ENCODE measurements around the gene RPGRIP1L.
"Not testable (repeated sequence)": the region's sequence is repeated elsewhere in the genome, so short reads cannot be mapped to it uniquely, and the experiment has no call there.

Gene RPGRIP1L

GRCh38 chr16:53711390-53711789 is 7.7 kb upstream of the RPGRIP1L start:
- no peak for DNase-seq

DNA sequence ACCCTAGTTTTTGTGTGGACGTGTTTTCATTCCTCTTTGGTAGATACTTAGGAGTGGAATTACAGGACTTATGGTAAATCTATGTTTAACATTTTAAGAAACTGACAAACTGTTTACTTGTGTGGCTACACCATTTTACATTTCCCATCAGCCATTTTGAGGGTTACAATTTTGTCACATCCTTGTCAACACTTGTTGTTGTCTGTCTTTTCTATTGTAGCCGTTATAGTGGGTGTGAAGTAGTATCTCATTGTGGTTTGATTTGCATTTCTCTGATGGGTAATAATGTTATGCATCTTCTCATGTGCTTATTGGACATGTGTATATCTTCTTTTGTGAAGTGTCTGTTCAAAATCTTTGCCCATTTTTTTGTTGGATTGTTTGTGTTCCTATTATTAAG is 4.8 kb upstream of the RPGRIP1L start:
- no peak for DNase-seq

DNA sequence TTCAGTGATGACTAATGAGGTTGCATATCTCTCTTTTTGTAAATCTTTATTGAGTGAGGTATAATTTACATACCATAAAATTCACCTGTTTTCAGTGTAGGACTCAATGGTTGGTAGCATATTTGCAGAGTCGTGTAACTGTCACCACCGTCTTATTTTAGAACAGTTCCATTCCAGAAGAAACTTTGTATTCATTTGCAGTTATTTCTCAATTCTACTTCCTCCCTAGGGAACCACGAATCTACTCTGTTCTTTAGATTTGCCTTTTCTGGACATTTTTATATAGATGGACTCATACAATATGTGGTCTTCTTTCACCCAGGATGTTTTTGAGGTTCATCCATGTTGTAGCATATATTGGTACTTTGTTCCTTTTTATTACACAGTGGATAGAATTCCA is 4.0 kb upstream of the RPGRIP1L start:
- DNase-seq = no peak

GRCh38 chr16:53704445-53704813 is 770 bp upstream of the RPGRIP1L start:
- no peak for DNase-seq

- not testable (repeated sequence) for DNase-seq
Observed at GRCh38 chr16:53698271-53698670, 5.4 kb downstream of the RPGRIP1L start.

DNA sequence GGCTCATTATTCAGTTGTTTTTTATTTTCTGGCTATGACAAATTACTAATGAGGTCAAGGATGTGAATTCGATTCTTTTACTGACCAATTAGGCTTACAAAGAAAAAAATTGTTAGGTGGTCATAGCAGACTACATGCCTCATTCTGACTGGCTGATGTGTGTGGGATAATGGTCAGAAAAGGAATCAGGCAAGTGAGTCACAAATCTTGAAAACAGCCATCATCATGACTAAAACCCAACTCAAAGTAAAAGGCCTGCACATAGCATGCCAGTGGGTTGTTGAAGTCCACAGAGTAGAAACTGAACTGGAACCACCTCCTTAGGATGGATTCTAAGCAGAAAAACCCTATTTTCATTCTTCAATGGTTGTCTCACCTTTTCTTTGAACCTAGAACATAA is 8.6 kb downstream of the RPGRIP1L start:
- no peak for DNase-seq

- no peak for DNase-seq
Observed at GRCh38 chr16:53693320-53693719, 10.3 kb downstream of the RPGRIP1L start.

DNA sequence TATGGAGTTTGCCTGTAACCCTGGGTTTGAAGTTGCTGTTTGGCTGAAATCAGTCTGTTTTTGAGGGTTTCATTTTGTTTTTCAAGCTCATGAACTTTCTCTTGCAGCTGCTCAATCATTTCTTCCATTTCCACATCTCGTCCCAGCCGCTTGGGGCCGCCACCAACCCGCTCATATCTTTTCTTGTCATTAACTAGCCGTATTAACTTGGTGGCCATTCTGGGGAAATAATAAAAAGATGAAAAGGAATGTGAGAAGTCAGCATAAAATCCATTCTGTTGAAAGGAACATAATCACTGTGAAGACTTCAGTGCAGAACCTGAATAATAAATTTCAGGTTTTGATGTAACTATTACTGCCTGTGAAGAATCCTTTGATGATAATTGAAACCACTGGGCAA is 11.5 kb downstream of the RPGRIP1L start:
- no peak for DNase-seq

GRCh38 chr16:53690771-53691170 is 12.9 kb downstream of the RPGRIP1L start:
- DNase-seq = no peak

DNA sequence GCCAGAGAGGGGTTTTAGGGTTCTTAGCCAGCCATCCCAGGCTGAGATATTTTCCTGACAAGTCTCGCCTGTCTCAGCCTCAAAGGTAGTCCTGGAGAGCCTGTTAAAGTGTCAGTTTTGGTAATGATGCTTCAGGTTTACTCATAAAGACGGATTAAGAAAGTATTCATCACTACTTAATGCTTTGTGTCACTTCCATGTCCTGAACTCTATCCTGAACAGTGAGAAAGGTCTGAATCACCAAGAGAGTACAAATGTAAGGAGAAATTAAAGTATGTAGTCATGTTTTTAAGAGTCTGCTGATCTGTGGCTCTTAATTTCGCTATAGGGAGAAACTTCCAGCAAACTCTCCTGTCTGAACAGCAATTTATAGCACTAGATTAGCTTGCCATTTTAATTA is 14.0 kb downstream of the RPGRIP1L start:
- DNase-seq = no peak

DNA sequence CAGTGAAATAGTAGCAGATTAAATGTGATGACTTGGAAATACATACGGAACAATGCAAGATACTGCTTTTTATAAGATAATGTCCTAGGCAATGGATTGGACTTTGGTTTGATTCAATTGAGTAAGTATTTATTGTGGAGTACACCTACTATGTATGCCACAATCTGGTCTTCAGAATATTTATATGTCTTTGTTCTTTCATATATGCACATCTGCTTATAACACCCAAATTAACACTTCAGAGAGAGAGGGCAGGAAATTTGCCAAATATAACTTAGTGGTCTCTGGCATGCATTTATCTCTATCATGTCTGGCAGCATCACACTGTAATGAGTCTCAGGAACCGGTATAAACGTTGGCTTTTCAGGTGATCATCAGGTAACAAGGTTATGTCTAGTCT is 16.9 kb downstream of the RPGRIP1L start:
- DNase-seq = no peak

GRCh38 chr16:53685334-53685733 is 18.3 kb downstream of the RPGRIP1L start:
- DNase-seq = not testable (repeated sequence)

DNA sequence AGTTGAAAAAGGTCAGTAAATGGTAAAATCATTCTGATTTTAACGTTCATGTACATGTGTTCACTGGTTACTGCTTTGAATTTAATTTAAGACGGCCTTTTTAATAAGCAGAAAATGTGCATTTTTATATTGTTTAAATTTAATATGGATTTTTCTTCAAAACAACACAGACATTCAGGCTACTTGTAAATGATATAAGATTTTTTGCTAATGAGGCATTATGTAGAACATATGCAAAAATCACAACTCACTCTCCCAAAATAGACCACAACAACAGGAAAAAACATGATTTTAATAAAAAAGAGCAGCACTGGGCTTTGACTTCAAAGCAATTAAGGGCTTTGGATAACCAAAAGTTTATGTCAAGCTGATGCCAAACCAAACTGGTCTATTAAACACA is 22.3 kb downstream of the RPGRIP1L start:
- no peak for DNase-seq

DNA sequence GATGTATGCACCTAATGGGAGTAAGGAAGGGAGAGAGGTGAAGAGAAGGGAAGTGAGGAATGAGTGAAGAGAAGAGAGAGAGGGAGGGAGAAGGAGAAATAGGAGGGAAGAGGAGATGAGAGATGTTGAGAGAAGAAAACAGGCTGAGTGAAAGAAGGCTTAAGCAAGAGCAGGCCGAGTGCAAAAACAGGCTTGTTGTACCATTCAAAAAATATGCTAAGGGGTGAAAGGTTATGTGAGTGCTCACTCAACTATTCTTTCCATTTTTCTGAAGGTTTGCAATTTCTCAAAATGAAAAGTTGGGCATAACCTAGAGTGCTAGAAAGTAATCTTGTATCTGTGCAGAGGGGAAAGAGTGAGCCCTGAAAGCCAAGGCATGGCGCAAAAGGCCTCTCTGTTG is 22.9 kb downstream of the RPGRIP1L start:
- no peak for DNase-seq

GRCh38 chr16:53678756-53679343 is 24.8 kb downstream of the RPGRIP1L start:
- no peak for DNase-seq

DNA sequence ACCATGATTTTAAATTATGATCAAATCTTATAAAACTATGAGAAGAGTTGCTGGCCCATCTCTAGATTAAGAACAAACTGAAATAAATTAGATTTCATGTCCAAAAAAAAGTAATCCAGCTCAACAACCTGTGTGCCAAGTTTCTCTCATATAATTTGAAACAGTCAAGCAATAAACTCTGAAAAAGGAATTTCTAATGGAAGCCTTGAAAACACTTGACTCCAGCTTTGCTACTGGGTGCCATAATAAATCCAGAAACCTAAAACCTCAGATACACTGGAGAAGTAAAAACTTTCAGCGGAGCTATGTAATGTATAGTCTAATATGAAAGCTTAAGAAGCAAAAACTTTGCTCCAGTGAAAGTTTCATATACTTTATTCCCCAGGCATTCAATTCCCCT is 25.5 kb downstream of the RPGRIP1L start:
- no peak for DNase-seq

DNA sequence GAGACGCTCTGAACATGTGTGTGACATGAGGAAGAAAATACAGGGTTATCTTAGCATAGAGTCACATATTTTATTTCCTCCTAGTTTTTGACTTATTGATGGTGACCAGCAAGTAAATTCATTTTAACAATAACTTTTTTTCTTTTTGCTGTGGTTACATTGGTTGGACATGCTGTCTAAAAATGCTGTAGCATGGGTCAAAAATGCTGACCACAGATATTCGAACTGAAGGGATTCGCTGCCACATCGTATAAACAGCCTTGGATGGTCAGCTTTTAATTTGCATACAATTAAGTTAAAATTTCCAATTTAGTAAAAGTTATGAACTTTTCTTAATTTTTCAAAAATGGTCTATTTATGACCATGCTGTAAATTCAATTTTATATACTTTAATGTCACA is 30.5 kb downstream of the RPGRIP1L start:
- no peak for DNase-seq

DNA sequence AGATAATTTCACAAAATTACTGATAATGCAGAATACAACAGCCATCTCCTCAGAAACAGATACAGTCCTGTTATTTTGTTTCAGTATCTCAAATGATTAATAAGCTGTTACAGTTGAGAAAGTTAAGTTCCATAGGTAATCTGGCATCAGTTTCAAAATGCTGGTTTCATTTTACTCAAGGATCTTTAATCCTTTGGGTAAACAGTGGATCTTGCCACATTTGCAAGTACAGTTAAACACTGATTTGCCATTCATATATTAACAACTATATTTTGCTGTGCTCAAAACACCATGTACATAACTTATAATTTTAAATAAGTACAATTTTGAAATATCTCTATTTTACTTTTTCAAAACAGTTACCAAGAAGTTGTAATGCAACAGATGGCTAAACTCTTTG is 31.2 kb downstream of the RPGRIP1L start:
- DNase-seq = no peak

GRCh38 chr16:53668869-53669268 is 34.8 kb downstream of the RPGRIP1L start:
- no peak for DNase-seq

- DNase-seq = no peak
Observed at GRCh38 chr16:53666786-53667415, 36.8 kb downstream of the RPGRIP1L start.

DNA sequence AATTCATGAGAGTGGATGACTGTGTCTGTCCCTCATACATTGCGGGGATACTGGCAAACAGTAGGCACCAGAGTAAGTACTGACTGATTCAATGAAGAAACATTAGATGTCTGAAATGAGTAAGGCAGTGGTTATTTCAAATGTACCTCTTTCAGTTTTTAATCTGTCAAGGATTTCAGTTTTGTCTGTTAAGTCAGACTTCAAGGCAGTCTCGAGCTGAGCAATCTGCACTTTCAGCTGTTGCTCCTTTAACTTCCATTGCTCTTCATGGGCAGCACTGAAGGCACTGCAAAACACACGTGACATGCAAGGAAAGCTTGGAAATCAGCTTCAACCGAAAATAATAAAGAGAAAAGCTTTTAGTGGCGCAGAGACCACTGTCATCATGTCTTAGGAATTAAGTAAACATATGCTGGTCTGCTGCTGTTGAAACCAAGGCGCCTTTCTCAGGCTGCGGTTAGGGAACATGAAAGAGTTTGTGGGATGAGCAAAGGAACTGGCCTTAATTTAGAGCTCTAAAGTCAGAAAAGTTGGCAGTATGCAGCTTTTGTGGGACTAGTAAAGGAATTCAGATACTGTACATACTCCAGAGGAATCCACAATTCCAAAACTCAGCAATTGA is 38.8 kb downstream of the RPGRIP1L start:
- no peak for DNase-seq

- DNase-seq = no peak
Observed at GRCh38 chr16:53662072-53662471, 41.6 kb downstream of the RPGRIP1L start.

DNA sequence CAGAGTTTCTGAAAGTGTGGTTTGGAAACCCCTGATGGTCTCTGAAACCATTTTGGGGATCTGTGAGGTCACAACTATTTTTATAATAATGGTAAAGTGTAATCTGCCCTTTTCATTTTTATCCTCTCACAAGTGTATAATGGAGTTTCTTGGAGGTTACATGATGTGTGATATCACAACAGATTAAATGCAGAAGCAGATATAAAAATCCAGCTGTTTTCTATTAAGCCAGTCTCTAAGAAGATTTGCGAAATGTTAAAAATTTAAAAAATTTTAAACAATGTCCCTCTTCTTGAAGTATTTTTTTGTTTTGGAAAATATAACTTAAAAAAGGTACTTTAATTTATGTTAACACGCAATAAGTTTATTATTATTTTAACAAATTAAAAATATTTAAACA is 48.7 kb downstream of the RPGRIP1L start:
- no peak for DNase-seq

DNA sequence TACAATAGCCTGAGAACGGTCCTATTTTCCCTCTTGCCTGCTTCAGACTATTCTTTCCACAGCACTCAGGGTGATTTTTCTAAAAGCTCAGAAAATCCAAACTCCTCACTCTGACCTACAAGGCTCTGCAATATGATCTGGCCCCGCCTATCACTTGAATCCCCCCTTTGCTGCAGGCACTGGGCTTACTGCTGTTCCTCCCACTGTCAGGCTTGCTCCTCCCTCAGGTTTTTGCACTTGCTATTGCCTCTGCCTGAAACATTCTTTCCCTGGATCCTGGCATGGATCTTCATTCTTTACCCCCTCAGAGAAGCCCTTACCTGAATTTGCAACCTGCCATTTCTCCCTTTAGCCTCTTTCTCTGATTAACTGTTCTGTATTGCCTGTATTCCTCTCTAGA is 52.3 kb downstream of the RPGRIP1L start:
- no peak for DNase-seq

- DNase-seq = no peak
Observed at GRCh38 chr16:53646506-53646905, 57.2 kb downstream of the RPGRIP1L start.

Measured in stimulated activated CD4-positive, alpha-beta T cell treated with anti-CD3 and anti-CD28 coated beads, Interleukin-4, amount 100 ng/mL, for 1 hour (primary cell).